ENCODE data around the gene TUNAR.

The TUNAR gene

GRCh38 chr14:95850429-95850828 lies 26.2 kb upstream of the TUNAR start:
- Mint-ChIP-seq H3K27me3 (ENCODE audit: low read depth) (peaks cover 3% of the 10 kb centered on the region), H3K4me1 (ENCODE audit: low read depth) (no peaks in the 10 kb centered on the region), H3K27ac (no peak overlapping the region)

GRCh38 chr14:95855606-95856005 lies 21.0 kb upstream of the TUNAR start:
- H3K27me3 Mint-ChIP-seq (ENCODE audit: low read depth), result no peaks in the 10 kb centered on the region
- no peak overlapping the region for H3K27ac Mint-ChIP-seq
- H3K9me3 Mint-ChIP-seq, result no peaks in the 10 kb centered on the region
- no peaks in the 10 kb centered on the region for H3K36me3 Mint-ChIP-seq (ENCODE audit: low read depth)
- H3K4me1 Mint-ChIP-seq (ENCODE audit: low read depth), result no peaks in the 10 kb centered on the region
- no peak for DNase-seq (ENCODE audit: low spot score)
- no peak overlapping the region for H3K4me3 Mint-ChIP-seq

More at GRCh38 chr14:95850429-95850828, 26.2 kb upstream of the TUNAR start:
- DNase-seq (ENCODE audit: low spot score), result no peak
- no peak overlapping the region for H3K4me3 Mint-ChIP-seq
- no peaks in the 10 kb centered on the region for H3K36me3 Mint-ChIP-seq (ENCODE audit: low read depth)
- no peaks in the 10 kb centered on the region for H3K9me3 Mint-ChIP-seq

- H3K27ac Mint-ChIP-seq, result no peak overlapping the region
- no peaks in the 10 kb centered on the region for H3K36me3 Mint-ChIP-seq (ENCODE audit: low read depth)
- no peak overlapping the region for H3K4me3 Mint-ChIP-seq
- no peaks in the 10 kb centered on the region for H3K4me1 Mint-ChIP-seq (ENCODE audit: low read depth)
- DNase-seq (ENCODE audit: low spot score), result no peak
- peaks cover 3% of the 10 kb centered on the region for H3K27me3 Mint-ChIP-seq (ENCODE audit: low read depth)
- H3K9me3 Mint-ChIP-seq, result no peaks in the 10 kb centered on the region
Observed at GRCh38 chr14:95857275-95857674, 19.4 kb upstream of the TUNAR start.

DNA sequence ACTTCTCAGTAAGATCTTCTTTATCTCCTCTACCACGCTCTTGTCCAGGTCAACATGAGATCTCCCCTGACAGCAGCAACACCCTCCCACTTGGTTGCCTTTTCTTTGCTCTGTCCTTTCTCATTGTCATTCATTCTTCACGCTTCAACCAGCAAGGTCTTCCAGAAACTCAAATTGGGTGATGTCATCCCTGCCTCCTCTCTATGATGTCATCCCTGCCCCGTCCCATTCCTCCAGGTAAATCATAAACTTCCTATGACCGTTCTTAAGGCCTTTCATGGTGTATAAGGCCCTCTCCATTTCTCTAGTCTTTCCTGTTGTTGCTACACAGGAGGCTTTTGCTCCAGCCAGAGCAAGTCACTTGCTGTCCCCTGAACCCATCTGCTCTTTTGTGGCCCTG lies 17.7 kb upstream of the TUNAR start:
- H3K9me3 Mint-ChIP-seq, result no peaks in the 10 kb centered on the region
- H3K4me1 Mint-ChIP-seq (ENCODE audit: low read depth), result no peaks in the 10 kb centered on the region
- no peak overlapping the region for H3K27ac Mint-ChIP-seq
- no peak for DNase-seq (ENCODE audit: low spot score)
- no peaks in the 10 kb centered on the region for H3K36me3 Mint-ChIP-seq (ENCODE audit: low read depth)
- no peak overlapping the region for H3K4me3 Mint-ChIP-seq
- peaks cover 3% of the 10 kb centered on the region for H3K27me3 Mint-ChIP-seq (ENCODE audit: low read depth)

GRCh38 chr14:95862243-95862642 lies 14.4 kb upstream of the TUNAR start:
- Mint-ChIP-seq H3K27me3 (ENCODE audit: low read depth) (peaks cover 3% of the 10 kb centered on the region), H3K27ac (no peak overlapping the region), H3K4me1 (ENCODE audit: low read depth) (no peaks in the 10 kb centered on the region), H3K9me3 (no peaks in the 10 kb centered on the region), H3K36me3 (ENCODE audit: low read depth) (no peaks in the 10 kb centered on the region), H3K4me3 (no peak overlapping the region)
- DNase-seq (ENCODE audit: low spot score), result no peak

DNA sequence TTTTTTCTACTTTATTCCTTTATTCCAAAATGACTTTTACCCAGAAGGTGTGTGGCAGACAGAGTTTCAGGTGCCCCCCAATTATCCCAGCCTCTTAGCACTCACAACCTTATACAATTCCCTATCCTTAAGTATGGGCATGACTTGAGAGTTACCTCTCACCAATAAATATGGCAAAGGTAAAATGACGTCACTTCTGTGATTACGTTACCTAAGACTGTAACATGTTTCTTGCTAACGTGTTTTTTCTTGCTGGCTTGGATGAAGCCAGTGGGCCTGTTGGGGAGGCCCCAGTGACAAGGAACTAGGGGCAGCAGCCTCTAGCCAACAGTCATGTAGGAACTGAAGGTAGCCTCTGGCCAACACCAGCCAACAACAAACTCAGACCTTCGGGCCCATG lies 13.3 kb upstream of the TUNAR start:
- H3K9me3 Mint-ChIP-seq, result no peaks in the 10 kb centered on the region
- DNase-seq (ENCODE audit: low spot score), result no peak
- H3K27ac Mint-ChIP-seq, result no peak overlapping the region
- no peaks in the 10 kb centered on the region for H3K4me1 Mint-ChIP-seq (ENCODE audit: low read depth)
- no peak overlapping the region for H3K4me3 Mint-ChIP-seq
- peaks cover 3% of the 10 kb centered on the region for H3K27me3 Mint-ChIP-seq (ENCODE audit: low read depth)
- no peaks in the 10 kb centered on the region for H3K36me3 Mint-ChIP-seq (ENCODE audit: low read depth)

GRCh38 chr14:95869776-95870175 lies 6.9 kb upstream of the TUNAR start:
- H3K4me1 Mint-ChIP-seq (ENCODE audit: low read depth), result no peaks in the 10 kb centered on the region
- H3K9me3 Mint-ChIP-seq, result no peaks in the 10 kb centered on the region
- DNase-seq (ENCODE audit: low spot score), result no peak
- H3K27me3 Mint-ChIP-seq (ENCODE audit: low read depth), result peaks cover 7% of the 10 kb centered on the region
- no peak overlapping the region for H3K27ac Mint-ChIP-seq
- H3K36me3 Mint-ChIP-seq (ENCODE audit: low read depth), result no peaks in the 10 kb centered on the region
- no peak overlapping the region for H3K4me3 Mint-ChIP-seq

- Mint-ChIP-seq H3K9me3 (no peaks in the 10 kb centered on the region), H3K4me1 (ENCODE audit: low read depth) (no peaks in the 10 kb centered on the region), H3K36me3 (ENCODE audit: low read depth) (no peaks in the 10 kb centered on the region), H3K27me3 (ENCODE audit: low read depth) (peaks cover 16% of the 10 kb centered on the region), H3K27ac (no peak overlapping the region), H3K4me3 (no peak overlapping the region)
- no peak for DNase-seq (ENCODE audit: low spot score)
Observed at GRCh38 chr14:95870772-95871171, 5.9 kb upstream of the TUNAR start.

- no peaks in the 10 kb centered on the region for H3K36me3 Mint-ChIP-seq (ENCODE audit: low read depth)
- no peaks in the 10 kb centered on the region for H3K9me3 Mint-ChIP-seq
- no peaks in the 10 kb centered on the region for H3K4me1 Mint-ChIP-seq (ENCODE audit: low read depth)
- H3K4me3 Mint-ChIP-seq, result no peak overlapping the region
- peaks cover 16% of the 10 kb centered on the region for H3K27me3 Mint-ChIP-seq (ENCODE audit: low read depth)
- no peak for DNase-seq (ENCODE audit: low spot score)
- no peak overlapping the region for H3K27ac Mint-ChIP-seq
Observed at GRCh38 chr14:95871531-95871930, 5.1 kb upstream of the TUNAR start.

- H3K27ac Mint-ChIP-seq, result no peak overlapping the region
- no peaks in the 10 kb centered on the region for H3K36me3 Mint-ChIP-seq (ENCODE audit: low read depth)
- peaks cover 23% of the 10 kb centered on the region for H3K27me3 Mint-ChIP-seq (ENCODE audit: low read depth)
- H3K9me3 Mint-ChIP-seq, result no peaks in the 10 kb centered on the region
- no peak for DNase-seq (ENCODE audit: low spot score)
- no peaks in the 10 kb centered on the region for H3K4me1 Mint-ChIP-seq (ENCODE audit: low read depth)
- H3K4me3 Mint-ChIP-seq, result no peak overlapping the region
Observed at GRCh38 chr14:95872777-95873176, 3.9 kb upstream of the TUNAR start.

- no peak overlapping the region for H3K27ac Mint-ChIP-seq
- peaks cover 40% of the 10 kb centered on the region for H3K27me3 Mint-ChIP-seq (ENCODE audit: low read depth)
- H3K36me3 Mint-ChIP-seq (ENCODE audit: low read depth), result no peaks in the 10 kb centered on the region
- H3K4me3 Mint-ChIP-seq, result no peak overlapping the region
- DNase-seq (ENCODE audit: low spot score), result no peak
- H3K4me1 Mint-ChIP-seq (ENCODE audit: low read depth), result no peaks in the 10 kb centered on the region
- no peaks in the 10 kb centered on the region for H3K9me3 Mint-ChIP-seq
Observed at GRCh38 chr14:95875831-95876760, 536 bp upstream of the TUNAR start.

DNA sequence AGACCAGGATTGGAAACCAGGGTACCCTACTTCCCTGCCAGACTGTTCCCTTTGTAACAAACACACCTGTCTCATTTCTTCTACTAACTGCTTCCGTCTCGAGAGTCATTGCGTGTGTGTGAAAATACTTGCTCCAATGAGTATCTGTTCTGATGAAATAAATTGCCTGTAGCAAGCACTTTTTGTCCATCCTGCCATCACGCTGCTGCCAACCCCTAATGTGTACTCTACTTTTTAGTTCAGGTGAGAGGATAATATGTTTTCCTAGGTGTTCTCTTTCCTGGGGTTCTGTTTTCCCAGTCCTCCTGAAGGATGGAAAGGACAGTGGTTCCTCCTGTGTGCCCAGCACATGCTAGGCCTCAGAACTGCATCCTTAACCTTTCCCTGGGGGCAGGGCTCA lies 1.0 kb downstream of the TUNAR start:
- Mint-ChIP-seq H3K27ac (no peak overlapping the region), H3K4me3 (no peak overlapping the region), H3K27me3 (ENCODE audit: low read depth) (peaks cover 40% of the 10 kb centered on the region), H3K36me3 (ENCODE audit: low read depth) (no peaks in the 10 kb centered on the region), H3K4me1 (ENCODE audit: low read depth) (no peaks in the 10 kb centered on the region), H3K9me3 (no peaks in the 10 kb centered on the region)
- DNase-seq (ENCODE audit: low spot score), result no peak

GRCh38 chr14:95884377-95884776 lies 7.7 kb downstream of the TUNAR start:
- no peak for DNase-seq (ENCODE audit: low spot score)
- H3K4me1 Mint-ChIP-seq (ENCODE audit: low read depth), result peaks cover 5% of the 10 kb centered on the region
- H3K27ac Mint-ChIP-seq, result no peak overlapping the region
- H3K4me3 Mint-ChIP-seq, result no peak overlapping the region
- H3K9me3 Mint-ChIP-seq, result no peaks in the 10 kb centered on the region
- no peaks in the 10 kb centered on the region for H3K36me3 Mint-ChIP-seq (ENCODE audit: low read depth)
- peaks cover 9% of the 10 kb centered on the region for H3K27me3 Mint-ChIP-seq (ENCODE audit: low read depth)

- Mint-ChIP-seq H3K27ac (no peak overlapping the region), H3K4me3 (no peak overlapping the region), H3K36me3 (ENCODE audit: low read depth) (no peaks in the 10 kb centered on the region), H3K27me3 (ENCODE audit: low read depth) (peaks cover 5% of the 10 kb centered on the region), H3K4me1 (ENCODE audit: low read depth) (peaks cover 5% of the 10 kb centered on the region), H3K9me3 (no peaks in the 10 kb centered on the region)
- DNase-seq (ENCODE audit: low spot score), result no peak
Observed at GRCh38 chr14:95885278-95885677, 8.6 kb downstream of the TUNAR start.

DNA sequence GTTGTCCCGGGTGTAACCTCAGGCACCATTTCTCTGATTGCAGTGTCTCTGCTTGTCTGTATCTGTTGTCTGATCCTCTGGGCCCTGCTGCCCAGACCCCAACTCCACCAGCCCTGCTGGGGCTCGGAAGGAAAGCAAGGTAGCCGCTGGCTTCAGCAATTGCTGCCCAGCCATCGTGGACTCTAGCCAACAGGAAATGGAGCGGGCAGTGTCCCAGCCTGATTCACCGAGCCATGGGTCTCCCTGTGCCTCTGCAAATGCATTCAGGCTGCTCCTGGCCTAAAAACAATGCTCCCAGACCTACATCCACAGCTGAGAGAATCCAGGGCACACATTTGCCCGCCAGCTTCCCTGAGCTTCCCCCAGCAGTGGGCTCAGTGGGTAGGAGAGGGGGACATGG lies 9.2 kb downstream of the TUNAR start:
- peaks cover 3% of the 10 kb centered on the region for H3K27me3 Mint-ChIP-seq (ENCODE audit: low read depth)
- H3K4me3 Mint-ChIP-seq, result no peak overlapping the region
- H3K27ac Mint-ChIP-seq, result no peak overlapping the region
- DNase-seq (ENCODE audit: low spot score), result no peak
- H3K36me3 Mint-ChIP-seq (ENCODE audit: low read depth), result no peaks in the 10 kb centered on the region
- no peaks in the 10 kb centered on the region for H3K9me3 Mint-ChIP-seq
- peaks cover 5% of the 10 kb centered on the region for H3K4me1 Mint-ChIP-seq (ENCODE audit: low read depth)

Measured in T-helper 2 cell treated with Interferon-gamma antibody and Interleukin-4, amounts not matched to agents 5 μg/mL and 100 μg/mL, for 36 hours (primary cell).